PC-9 (cell line): Measurements from ENCODE around the gene ZNF468.

Experiments
- CTCF ChIP-seq: fragments of 200-600 bp; sonication (generic); conservative IDR thresholded peaks from 2 replicates; pipeline ENCODE4 v1.6.1; 2017; ENCODE audit warnings: mixed run types, antibody characterized with exemption, mild to moderate bottlenecking, moderate library complexity
- EZH2 ChIP-seq: fragments of 200-600 bp; sonication (generic); IDR thresholded peaks from 2 replicates; pipeline ENCODE4 v1.8.0; 2017; ENCODE audit warnings: antibody characterized with exemption, low read depth

- no peak for TF ChIP-seq CTCF
- no peak for TF ChIP-seq EZH2
Observed at GRCh38 chr19:52825765-52826164, 31.7 kb downstream of the ZNF468 start.
